C4-2B (cell line): ENCODE results near the gene CST9.

Source experiments
- H3K27ac ChIP-seq: fragments of 450-650 bp; 2 replicates; pipeline ENCODE4 v1.5.1; 2017
- CTCF ChIP-seq: fragments of 450-650 bp; conservative IDR thresholded peaks from 2 replicates; pipeline ENCODE4 v1.5.1; 2017; ENCODE audit warnings: mild to moderate bottlenecking
- ZFX ChIP-seq: fragments of 450-650 bp; IDR thresholded peaks from 2 replicates; pipeline ENCODE4 v1.6.1; 2017

The CST9 gene

GRCh38 chr20:23613676-23614075 lies 8.0 kb upstream of the CST9 start:
- TF ChIP-seq CTCF (no peak), ZFX (no peak)
- no peak overlapping the region for H3K27ac ChIP-seq

GRCh38 chr20:23612396-23612795 lies 6.7 kb upstream of the CST9 start:
- TF ChIP-seq CTCF (no peak), ZFX (no peak)
- no peak overlapping the region for H3K27ac ChIP-seq

- TF ChIP-seq ZFX, result no peak
- TF ChIP-seq CTCF, result no peak
- H3K27ac ChIP-seq, result no peak overlapping the region
Measured at GRCh38 chr20:23609486-23610109, 3.9 kb upstream of the CST9 start.

GRCh38 chr20:23608251-23608846 lies 2.6 kb upstream of the CST9 start:
- H3K27ac ChIP-seq, result no peak overlapping the region
- TF ChIP-seq ZFX (no peak), CTCF (no peak)

GRCh38 chr20:23607497-23608245 lies 2.0 kb upstream of the CST9 start:
- no peak overlapping the region for H3K27ac ChIP-seq
- TF ChIP-seq ZFX (no peak), CTCF (no peak)

GRCh38 chr20:23606652-23607049 lies 934 bp upstream of the CST9 start:
- H3K27ac ChIP-seq, result no peak overlapping the region
- TF ChIP-seq CTCF (peak; percentile 86), ZFX (no peak)

GRCh38 chr20:23604306-23604705 lies 1.4 kb downstream of the CST9 start:
- TF ChIP-seq ZFX (no peak), CTCF (no peak)

More at GRCh38 chr20:23604306-23604705, 1.4 kb downstream of the CST9 start:
- no peak overlapping the region for H3K27ac ChIP-seq
